Astrocyte (in vitro differentiated cells and primary cell): ENCODE results near the gene RGL1.

Source experiments
- CTCF ChIP-seq: IDR thresholded peaks from 2 replicates; pipeline ENCODE4 v1.5.1; 2011; ENCODE audit warnings: low read depth, mild to moderate bottlenecking, inconsistent platforms, low read length, moderate library complexity; ENCODE audit not compliant: insufficient read depth
- EZH2 ChIP-seq: IDR thresholded peaks from 2 replicates; pipeline ENCODE4 v1.6.1; 2012; ENCODE audit warnings: mild to moderate bottlenecking, low read length, inconsistent platforms; ENCODE audit not compliant: insufficient read depth

DNA sequence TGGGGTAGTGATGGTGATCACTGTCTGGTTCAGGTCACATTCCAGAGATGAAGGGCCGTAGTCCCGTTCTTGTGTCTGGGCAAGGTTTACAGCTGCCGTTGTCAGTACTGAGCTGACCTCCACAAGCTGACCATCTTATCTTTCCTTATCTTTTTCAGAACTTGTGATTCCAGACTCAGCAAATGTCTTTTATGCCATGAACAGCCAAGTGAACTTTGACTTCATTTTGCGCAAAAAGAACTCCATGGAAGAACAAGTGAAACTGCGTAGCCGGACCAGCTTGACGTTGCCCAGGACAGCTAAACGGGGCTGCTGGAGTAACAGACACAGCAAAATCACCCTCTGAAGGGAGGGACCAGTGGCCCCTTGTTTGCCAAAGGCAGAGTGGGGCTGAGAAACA lies 121.0 kb downstream of the RGL1 start:
- no peak for TF ChIP-seq EZH2
- no peak for TF ChIP-seq CTCF
